T-helper 2 cell treated with Interferon-gamma antibody and Interleukin-4, amounts not matched to agents 100 ng/mL and 5 ng/mL, for 36 hours (primary cell): ENCODE measurements around the gene NOXO1. TPM values are rescaled to one million over a fixed set of nuclear protein-coding genes. Genes with fewer than 3 reads are reported as not detected.
"Not testable (repeated sequence)": the region's sequence is repeated elsewhere in the genome, so short reads cannot be mapped to it uniquely, and the experiment has no call there.

Experiments
- intact Hi-C: fragments of 100-400 bp; cut with micrococcal nuclease; formaldehyde crosslinking; loops from one replicate; pipeline ENCODE4 v1.15.1; 2023
- total RNA-seq: library from RNA; stranded (reverse); gene quantifications from 2 replicates; pipeline ENCODE4 v1.2.3, GENCODE V29; 2022

NOXO1 gene
- total RNA-seq, 1 donor from 2014 or later = 0.25 TPM

DNA sequence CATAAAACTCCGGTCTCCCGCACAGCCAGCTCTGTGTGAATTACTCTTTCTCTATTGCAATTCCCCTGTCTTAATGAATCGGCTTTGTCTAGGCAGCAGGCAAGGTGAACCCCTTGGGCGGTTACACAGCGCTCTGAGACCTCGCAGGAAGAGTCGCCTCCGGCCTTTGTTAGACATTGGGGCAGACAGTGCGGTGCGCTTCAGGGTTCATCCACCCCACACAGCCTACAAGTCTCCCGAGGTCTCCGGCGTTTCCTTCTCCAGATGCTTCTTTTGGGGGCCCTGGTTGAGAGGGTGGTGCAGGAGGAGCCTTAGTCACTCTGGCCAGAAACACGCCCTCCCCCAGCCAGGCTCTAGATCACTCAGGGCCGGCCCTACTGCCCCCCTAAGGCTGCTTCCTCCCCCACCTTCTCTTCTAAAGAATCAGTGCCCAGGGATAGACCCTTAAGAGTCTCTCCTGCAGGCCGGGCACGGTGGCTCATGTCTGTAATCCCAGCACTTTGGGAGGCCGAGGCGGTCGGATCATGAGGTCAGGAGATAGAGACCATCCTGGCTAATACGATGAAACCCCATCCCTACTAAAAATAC lies 36.6 kb downstream of the NOXO1 start:
- intact Hi-C loops = no loop called here

DNA sequence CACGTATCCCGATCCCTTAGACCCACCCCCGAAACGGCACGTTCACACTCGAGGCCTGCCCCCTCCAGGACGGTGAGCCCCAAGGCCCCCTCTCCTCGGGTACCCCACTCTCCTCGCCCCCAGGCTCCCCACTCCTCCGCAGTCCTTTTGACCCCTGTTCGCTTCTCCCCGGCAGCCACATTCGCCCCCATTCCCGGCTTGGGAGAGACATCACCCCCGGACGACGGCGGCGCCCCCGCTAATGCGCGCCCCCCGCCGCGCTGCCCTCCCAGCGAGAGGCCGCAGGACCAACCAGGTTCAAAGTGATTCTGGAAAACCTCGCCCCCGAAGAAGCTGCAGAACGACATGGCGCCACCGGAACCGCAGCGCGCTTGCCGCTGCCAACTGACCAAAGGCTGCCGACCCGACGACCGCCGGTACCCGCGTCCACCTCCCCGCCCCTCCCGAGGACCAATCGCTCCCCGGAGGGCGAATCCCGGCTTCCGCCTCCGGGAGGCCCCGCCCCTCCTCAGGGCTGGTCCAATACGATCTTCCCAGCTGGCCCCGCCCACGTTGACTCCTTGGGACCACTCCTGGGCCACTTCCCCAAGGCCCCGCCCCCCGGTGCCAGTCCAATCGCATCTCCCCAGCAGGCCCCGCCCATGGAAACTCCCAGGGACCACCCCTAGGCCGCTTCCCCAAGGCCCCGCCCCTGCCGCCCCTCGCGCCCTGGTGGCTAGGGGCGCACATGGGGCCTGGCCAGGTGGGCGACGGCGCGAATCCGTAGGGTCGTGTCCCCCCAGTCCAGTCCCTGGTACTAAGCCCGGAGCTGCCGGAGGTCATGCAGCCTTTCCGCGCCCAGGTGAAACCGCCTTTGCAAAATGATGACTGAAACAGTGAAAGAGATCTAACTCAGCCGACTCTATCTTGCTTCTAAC lies 38.2 kb downstream of the NOXO1 start, which contains the start of gene MSRB1:
TSS of gene MSRB1 (minus strand) at position 390 of the 917 bp plus-strand sequence. CDS start at position 347, 43 bp downstream.
- intact Hi-C loops = loop anchor here (1.0 to 2.0 kb wide), 2 partner anchors 16 to 22 kb away; partner anchors contain the start of genes NDUFB10 and RPS2

DNA sequence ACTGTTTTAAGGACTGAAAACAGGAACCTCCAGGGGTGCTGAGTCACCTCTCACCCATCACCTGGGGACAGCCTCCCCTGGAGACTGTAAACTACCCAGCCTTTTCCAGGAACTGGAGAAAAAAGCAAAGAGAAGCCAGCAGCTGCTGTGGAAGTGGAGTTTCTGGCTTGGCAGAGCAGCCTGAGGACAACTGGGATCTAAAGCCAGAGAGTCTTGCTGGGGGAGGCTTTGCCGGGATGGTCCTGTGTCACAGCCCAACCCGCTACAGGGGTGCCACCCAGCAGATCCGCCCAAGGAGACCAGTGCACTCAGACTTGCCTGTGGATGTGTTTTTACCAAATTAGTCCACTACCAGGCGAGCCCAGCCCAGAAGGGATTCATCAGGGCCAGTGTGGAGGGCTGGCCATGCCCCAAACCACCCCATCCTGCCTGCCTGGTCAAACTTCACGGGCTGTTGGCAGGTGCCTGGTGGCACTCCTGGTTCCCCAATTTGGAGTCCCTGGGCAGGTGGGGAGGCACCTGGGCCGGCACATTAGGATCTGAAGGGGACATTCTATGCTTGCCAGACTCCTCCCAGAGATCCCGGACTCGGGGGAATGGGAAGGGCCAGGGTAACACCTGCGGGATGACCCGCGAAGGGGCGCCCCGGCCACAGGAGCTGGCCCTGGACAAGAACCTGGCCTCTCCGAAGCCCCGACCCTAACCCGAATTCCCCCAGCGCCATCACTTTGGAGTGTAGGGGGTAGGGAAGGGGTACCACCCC lies 39.0 kb downstream of the NOXO1 start:
- intact Hi-C loops = loop anchor here (2.0 kb wide), 1 partner anchor 23 kb away; the partner anchor contains the start of gene RPS2

DNA sequence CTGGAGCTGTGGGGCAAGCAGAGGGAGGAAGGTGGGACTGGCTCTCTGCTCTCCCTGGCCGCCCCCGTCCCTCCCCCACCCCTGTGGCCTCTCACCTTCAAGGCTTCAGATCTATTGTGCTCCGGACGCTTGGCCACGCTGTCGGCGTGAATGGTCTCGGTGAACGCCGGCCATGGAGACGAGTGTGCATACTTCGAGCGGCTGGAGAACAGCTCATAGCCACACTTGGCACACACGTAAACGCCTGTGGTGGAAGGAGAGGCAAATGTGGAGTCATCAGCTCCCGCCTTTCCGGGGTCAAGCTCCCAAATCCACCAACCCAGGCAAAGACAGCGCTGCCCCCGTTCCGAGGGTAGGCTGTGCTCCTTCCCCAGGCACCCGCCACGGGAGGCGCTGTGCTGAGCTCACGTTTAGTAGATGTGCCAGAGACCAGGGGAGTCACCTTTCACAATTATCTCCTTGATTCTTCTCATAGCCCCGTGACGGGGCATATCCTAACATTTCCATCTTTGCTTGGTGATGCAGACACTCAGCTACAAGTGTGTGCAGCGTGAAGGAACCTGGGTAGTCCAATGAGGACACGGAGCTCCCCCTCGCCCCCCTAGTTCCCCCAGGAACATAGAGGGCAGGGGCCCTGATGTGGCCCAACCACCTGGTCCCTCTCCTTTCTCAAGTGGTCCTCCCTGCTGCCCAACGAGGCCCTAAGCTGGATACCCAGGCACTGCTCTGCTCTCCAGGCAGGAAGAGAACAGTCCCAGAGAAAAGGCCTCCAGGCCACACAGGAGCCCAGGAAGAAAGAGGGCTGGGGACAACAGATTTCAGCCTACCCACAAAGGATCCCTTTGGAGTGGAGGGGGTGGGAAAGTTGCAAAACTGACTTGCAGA lies 39.9 kb downstream of the NOXO1 start:
- intact Hi-C loops = loop anchor here (2.0 kb wide), 1 partner anchor 23 kb away; the partner anchor contains the start of gene RPS2

DNA sequence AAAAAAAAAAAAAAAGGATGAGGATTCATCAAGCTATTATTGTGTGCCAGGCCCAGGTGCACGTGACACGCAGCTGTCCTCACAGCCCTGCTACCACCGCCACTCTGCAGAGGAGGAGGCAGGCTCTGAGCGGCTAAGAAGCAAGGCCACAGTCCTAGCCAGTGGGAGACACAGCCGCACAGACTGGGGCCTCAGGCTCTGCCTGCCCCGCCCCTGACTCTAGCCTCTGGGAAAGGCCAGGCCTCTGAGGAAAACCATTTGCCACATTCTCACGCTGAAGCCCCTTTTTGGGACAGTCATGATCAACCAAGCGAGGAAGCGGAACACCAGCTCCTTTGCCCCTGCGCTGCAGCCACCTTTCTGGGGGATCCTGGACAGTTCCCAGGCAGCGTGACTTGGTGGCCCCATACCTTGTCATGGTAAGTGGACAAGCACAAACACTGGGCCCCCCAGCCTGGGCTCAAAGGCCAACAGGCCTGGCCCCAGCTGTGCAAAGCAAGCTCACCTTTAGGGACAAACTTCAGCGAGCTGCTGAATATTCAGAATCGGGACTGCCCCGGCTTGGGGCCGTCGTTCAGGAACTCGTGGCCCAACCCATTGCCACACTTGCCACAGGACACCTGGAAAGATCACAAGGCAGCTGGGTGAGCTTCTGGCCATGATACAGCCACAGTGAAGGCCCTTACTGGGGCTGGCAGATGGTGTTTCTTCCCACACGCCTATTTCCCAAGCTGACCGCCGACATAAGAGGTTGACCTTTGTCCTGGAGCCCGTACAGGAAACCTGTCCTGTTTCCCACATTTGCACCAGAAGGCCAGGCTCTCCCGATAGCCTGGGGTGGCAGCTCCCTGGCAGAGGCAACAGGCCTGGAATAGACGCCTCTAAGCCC lies 40.8 kb downstream of the NOXO1 start:
- intact Hi-C loops = no loop called here

DNA sequence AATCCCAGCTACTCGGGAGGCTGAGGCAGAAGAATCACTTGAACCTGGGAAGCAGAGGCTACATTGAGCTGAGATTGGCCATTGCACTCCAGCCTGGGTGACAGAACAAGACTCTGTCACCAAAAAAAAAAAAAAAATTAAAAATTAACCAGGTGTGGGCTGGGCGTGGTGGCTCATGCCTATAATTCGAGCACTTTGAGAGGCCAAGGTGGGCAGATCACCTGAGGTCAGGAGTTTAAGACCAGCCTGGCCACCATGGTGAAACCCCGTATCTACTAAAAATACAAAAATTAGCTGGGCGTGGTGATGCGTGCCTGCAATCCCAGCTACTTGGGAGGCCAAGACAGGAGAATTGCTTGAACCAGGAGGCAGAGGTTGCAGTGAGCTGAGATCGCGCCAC lies 41.4 kb downstream of the NOXO1 start:
- intact Hi-C loops = not testable (repeated sequence)

DNA sequence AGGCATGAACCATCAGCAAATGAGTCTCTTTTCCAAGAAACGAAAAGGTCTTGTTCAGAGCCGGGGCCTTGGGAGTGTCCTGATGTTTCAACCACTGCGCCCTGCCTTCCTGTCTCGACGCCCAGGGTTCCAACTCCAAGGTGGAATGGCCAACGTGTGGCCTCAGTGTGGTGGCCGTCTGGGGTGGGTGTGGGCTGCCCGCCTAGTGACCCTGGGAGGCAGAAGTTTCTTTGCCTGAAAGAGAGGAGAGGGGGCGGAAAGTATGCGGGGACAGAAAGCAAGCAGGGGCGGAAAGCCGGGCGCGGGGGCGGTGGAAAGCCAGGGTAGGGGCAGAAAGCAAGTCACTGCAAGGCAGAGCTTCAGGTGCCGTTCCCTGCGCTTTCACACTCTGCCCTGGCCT lies 42.4 kb downstream of the NOXO1 start:
- intact Hi-C loops = no loop called here

DNA sequence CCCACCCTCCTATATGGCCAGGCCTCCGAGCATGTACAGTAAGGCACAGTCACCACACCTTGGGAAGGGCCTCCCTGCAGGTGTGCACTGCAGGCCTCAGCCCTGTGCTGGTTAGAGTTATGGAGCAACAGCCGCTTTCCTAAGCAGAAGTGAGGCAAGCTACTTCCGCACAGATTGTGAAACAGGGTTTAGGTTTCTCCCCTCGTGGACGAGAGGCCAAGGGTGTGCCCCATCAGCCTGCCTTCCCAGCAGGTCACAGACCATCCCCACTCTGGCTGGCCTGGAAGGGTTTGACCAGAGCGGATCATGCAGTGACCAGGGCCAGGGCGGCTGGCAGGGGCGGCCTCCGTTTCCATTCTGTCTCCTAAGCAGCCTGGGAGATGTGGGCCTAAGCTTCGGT lies 43.0 kb downstream of the NOXO1 start:
- intact Hi-C loops = no loop called here

DNA sequence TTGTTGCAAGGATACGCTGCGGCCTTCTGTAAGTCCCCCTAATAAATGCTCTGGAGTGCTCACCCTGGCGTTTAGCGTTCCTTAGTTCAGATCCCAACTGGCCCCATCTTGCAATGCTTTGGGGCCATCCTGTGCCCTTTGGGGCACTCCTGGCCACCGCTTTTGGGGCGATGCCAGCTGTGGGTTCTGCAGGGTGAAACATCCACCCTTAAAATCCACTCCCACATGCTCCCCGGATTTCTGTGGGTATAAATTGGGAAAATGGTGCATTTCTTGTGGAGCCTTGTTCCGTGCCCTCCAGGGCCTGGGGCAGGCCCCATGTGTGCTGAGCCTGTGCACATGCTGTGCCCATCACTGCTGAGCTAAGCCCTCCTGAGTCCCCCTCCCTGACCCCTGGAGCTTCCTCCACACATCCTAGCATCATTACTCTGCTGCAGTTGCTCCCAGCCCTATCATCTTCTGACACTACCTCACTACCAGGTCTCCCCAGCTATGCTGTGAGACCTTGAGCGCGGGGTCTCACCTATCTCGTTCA lies 44.3 kb downstream of the NOXO1 start:
- intact Hi-C loops = no loop called here

DNA sequence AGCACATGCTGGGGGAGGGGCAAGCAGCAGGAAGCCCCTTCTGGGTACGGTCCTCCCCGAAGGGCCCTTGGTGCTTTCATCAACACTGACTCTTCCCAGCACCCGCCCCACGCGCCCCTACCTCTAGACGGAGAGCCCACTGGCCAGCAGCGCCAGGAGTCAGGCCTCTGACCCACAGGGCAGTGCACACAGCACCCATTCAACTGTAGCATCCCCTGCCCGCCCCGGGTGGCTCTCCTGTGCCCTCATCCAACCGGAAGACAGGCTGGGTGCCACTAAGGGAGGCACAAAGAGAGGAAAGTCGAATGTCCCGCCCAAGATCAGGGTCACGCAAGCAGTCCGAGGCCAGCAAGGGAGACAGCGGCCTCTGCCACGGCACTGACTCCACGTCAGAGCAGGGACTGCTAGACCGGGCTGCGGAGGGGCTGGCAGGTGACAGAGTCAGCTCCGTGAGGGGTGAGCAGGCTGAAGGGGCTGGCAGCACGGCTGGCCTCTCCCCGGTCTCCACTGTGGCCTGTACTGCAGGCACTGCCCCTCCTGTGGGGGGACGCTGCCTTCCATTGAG lies 48.1 kb downstream of the NOXO1 start:
- intact Hi-C loops = no loop called here

DNA sequence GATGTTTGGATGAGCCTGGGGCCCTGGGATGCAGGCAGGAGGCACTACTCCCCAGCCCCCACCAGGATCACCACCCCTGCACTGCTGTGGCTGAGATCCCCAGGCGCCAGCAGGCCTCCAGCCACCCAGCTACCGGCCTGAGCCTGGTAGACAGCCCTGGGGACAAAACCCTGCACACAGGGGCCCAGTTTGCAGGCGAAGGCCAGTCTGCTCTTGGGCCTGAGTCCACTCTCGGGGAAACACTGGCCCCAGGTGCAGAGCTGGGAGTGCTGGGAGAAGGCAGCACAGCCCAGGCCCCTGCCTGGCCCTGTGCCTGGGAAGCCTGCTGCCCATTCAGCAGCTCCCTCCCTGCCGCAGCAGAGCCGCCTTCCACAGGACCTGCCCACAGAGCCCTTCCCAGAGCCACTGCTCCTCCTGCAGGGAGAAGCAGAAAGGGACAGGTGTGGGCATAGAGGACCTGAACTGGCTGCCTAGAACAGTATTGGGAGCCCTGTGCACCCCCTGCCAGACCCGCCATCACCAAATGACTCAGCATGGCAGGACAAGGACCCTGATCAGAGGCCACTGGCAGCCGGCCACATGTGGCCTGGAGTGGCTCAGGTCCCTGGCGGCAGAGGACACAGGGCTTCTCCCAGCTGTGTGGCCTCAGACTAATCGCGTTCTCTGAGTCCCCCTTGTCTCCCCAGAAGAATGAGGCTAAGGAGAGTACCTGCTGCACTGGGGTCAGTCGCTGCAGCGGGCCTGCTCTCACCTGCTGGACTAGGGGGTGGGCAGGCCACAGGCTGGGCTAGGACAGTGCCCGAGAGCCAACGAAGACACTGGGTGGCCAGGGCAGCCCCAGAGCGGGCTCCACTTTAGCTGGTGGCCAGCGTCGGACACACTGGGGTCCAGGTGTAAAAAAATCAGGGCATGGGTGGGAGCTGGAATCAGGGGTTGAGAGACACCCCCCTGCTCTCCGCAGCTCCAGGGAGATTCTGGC lies 48.9 kb downstream of the NOXO1 start:
- intact Hi-C loops = no loop called here

DNA sequence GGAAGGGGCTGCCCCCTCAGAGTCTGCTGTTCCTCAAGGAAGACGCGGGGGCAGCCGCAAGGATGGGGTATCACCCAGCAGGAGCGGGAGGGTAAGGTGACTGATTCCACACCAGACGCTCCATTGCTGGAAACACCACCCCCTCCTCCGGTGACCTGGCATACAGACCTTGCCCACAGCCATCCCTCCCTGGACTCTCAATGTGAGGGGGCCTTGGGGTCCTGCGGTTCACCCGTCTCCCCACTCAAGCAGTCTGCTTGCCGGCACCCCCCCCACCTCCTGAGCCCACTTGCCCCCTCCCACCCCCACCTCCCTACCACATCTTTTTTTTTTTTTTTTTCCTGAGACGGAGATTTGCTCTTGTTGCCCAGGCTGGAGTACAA lies 50.9 kb downstream of the NOXO1 start:
- intact Hi-C loops = no loop called here

DNA sequence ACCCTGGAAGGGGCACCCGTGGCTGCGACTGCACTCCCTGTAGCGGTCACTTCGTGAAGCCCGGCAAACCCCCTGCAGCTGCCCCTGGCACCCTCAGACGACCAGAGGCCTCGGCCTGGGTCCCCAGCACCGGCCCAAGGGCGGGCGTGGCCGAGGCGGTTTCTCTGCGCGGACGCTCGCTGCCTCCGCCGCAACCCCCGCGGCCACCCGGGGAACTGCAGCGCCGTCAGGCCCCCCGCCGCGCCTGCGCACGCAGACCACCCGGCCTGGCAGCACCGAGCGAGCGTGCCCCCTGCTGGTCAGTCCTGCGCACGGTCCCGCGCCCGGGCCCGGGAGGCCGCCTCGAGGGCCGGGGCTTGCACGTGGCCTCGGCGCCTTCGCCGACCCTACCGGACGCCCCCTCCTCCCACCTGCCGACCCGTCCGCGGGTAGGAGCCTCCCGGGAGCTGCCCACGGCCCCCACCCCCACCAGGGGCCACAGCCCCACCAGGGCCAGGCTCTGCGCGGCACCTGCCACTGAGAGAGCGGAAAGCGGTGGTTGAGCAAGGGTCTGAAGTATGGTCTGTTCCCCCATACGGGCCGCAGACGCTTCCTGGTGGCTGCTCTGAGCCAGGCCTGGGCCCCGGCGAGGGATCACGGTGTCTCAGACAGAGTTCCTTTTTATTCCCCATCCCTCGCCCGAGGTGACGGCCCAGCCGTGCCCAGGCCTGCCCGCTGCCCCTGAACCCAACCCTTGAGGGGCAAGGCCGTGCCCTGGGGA lies 51.5 kb downstream of the NOXO1 start:
- intact Hi-C loops = loop anchor here (2.0 kb wide), 1 partner anchor 67 kb away; no protein-coding TSS in a partner anchor

DNA sequence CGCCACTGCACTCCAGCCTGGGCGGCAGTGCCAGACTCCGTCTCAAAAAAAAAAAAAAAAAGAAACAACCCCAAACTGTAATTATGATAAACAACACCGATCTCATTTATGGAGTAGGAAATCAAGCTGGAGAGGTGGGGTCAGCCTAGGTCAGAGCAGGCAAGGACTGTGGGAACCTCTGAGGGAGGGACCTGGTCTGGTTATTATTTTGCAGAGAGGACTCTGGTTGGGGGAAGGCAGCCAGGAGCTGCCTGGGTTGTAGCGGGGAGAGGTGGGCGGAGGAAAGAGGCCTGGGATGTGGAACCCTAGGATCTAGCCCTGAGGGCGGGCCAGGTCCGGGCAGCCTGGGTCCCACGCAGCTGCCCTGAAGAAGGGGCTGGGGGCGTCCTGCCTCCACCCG lies 52.2 kb downstream of the NOXO1 start:
- intact Hi-C loops = loop anchor here (2.0 kb wide), 1 partner anchor 66 kb away; no protein-coding TSS in a partner anchor
